MG63 (cell line): ENCODE results near the gene ZBTB9. TPM values are rescaled to one million over a fixed set of nuclear protein-coding genes. Genes with fewer than 3 reads are reported as not detected.
"Not testable (repeated sequence)": the region's sequence is repeated elsewhere in the genome, so short reads cannot be mapped to it uniquely, and the experiment has no call there.

ENCODE experiments used
- DNase-seq: peaks from one replicate; pipeline ENCODE4 v3.0.0-alpha.2; 2020
- H3K27me3 ChIP-seq: fragments of 250-450 bp; sonication (Bioruptor Pico); 2 replicates; pipeline ENCODE4 v1.5.1; 2020; ENCODE audit warnings: mild to moderate bottlenecking, moderate library complexity
- H3K36me3 ChIP-seq: fragments of 250-450 bp; sonication (Bioruptor Pico); 2 replicates; pipeline ENCODE4 v1.5.1; 2020; ENCODE audit warnings: mild to moderate bottlenecking, moderate library complexity
- H3K4me3 ChIP-seq: fragments of 250-450 bp; sonication (Bioruptor Pico); 2 replicates; pipeline ENCODE4 v1.5.1; 2020; ENCODE audit warnings: mild to moderate bottlenecking, moderate library complexity
- H3K9me3 ChIP-seq: fragments of 250-450 bp; sonication (Bioruptor Pico); 2 replicates; pipeline ENCODE4 v1.5.1; 2020; ENCODE audit warnings: mild to moderate bottlenecking, moderate library complexity
- total RNA-seq: library from RNA; depleted of rRNA; stranded (reverse); fragments of >200 nt; shearing (Covaris generic); gene quantifications from 2 replicates; pipeline ENCODE4 v1.2.3, GENCODE V29; 2014; ENCODE audit warnings: low replicate concordance; rRNA removed

ZBTB9 gene
- total RNA-seq, 1 experiment from 2014 or later, result 6.9 TPM

GRCh38 chr6:33482620-33483019, 28.2 kb downstream of the ZBTB9 start:
- H3K36me3 ChIP-seq, H3K4me3 ChIP-seq, H3K9me3 ChIP-seq, H3K27me3 ChIP-seq, DNase-seq: not testable (repeated sequence)

GRCh38 chr6:33483678-33484077, 29.3 kb downstream of the ZBTB9 start:
- Histone ChIP-seq H3K36me3 (no peaks in the 10 kb centered on the region), H3K27me3 (no peaks in the 10 kb centered on the region), H3K4me3 (no peak overlapping the region), H3K9me3 (no peaks in the 10 kb centered on the region)
- no peak for DNase-seq

DNA sequence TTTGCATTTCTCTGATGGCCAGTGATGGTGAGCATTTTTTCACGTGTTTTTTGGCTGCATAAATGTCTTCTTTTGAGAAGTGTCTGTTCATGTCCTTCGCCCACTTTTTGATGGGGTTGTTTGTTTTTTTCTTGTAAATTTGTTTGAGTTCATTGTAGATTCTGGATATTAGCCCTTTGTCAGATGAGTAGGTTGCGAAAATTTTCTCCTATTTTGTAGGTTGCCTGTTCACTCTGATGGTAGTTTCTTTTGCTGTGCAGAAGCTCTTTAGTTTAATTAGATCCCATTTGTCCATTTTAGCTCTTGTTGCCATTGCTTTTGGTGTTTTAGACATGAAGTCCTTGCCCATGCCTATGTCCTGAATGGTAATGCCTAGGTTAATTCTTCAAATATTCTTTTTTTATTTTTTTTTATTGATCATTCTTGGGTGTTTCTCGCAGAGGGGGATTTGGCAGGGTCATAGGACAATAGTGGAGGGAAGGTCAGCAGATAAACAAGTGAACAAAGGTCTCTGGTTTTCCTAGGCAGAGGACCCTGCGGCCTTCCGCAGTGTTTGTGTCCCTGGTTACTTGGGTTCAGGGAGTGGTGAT, 30.4 kb downstream of the ZBTB9 start:
- not testable (repeated sequence) for H3K4me3 ChIP-seq, H3K36me3 ChIP-seq, H3K27me3 ChIP-seq, DNase-seq, H3K9me3 ChIP-seq

- H3K4me3 ChIP-seq, H3K36me3 ChIP-seq, H3K27me3 ChIP-seq, DNase-seq, H3K9me3 ChIP-seq: not testable (repeated sequence)
These were observed 31.3 kb downstream of the ZBTB9 start for GRCh38 chr6:33485680-33486079.

- Histone ChIP-seq H3K36me3 (no peaks in the 10 kb centered on the region), H3K4me3 (no peak overlapping the region), H3K27me3 (no peaks in the 10 kb centered on the region), H3K9me3 (no peaks in the 10 kb centered on the region)
- no peak for DNase-seq
These were observed 34.0 kb downstream of the ZBTB9 start for GRCh38 chr6:33488339-33488738.

- no peak for DNase-seq
- Histone ChIP-seq H3K27me3 (no peaks in the 10 kb centered on the region), H3K36me3 (no peaks in the 10 kb centered on the region), H3K4me3 (no peak overlapping the region), H3K9me3 (no peaks in the 10 kb centered on the region)
These were observed 35.8 kb downstream of the ZBTB9 start for GRCh38 chr6:33490198-33490597.

DNA sequence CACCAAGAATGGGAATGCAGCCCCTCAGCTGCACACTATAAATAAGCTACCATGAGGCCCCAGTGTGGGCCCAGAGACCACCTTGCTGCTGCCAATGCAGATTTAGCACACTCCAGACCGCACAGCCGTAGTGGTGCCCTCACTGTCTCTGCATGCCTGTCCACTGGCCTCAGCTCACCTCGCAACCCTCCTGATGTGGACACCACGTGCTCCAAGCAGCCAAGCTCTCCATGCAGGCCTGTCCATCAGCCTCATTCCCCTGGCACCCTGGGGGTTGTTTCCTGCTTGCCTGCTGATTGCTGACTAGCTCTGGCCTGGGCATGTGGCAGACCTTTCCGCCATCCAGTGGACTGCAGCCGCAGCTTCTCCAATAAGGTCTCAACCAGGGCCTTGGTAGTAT, 36.2 kb downstream of the ZBTB9 start:
- DNase-seq, result no peak

DNA sequence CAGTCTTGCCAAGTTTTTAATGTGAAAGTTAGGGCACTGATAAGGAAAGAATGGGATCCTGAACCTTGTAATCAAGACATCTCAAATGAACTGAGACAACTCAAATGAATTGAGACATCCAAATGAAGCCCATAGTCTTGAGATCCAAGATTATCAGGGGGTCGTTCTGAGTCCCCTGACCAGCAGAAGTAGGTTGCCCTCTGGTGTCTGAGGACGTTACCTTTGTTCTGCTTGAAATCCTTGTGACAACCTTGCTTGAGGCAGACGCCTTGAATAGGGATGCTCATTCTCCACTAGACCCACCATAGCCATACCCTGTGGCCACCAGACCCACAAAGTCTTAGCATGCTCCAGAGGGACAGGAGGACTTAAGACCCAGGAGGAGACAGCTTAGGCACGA, 37.7 kb downstream of the ZBTB9 start:
- no peak overlapping the region for H3K4me3 ChIP-seq
- H3K9me3 ChIP-seq, result no peaks in the 10 kb centered on the region
- H3K36me3 ChIP-seq, result no peaks in the 10 kb centered on the region
- DNase-seq, result no peak
- no peaks in the 10 kb centered on the region for H3K27me3 ChIP-seq

More for the DNA sequence above, 36.2 kb downstream of the ZBTB9 start:
- no peaks in the 10 kb centered on the region for H3K9me3 ChIP-seq
- no peak overlapping the region for H3K4me3 ChIP-seq
- H3K36me3 ChIP-seq, result no peaks in the 10 kb centered on the region
- no peaks in the 10 kb centered on the region for H3K27me3 ChIP-seq

GRCh38 chr6:33497157-33497556, 42.8 kb downstream of the ZBTB9 start:
- Histone ChIP-seq H3K27me3 (no peaks in the 10 kb centered on the region), H3K9me3 (no peaks in the 10 kb centered on the region), H3K36me3 (no peaks in the 10 kb centered on the region), H3K4me3 (no peak overlapping the region)
- no peak for DNase-seq

DNA sequence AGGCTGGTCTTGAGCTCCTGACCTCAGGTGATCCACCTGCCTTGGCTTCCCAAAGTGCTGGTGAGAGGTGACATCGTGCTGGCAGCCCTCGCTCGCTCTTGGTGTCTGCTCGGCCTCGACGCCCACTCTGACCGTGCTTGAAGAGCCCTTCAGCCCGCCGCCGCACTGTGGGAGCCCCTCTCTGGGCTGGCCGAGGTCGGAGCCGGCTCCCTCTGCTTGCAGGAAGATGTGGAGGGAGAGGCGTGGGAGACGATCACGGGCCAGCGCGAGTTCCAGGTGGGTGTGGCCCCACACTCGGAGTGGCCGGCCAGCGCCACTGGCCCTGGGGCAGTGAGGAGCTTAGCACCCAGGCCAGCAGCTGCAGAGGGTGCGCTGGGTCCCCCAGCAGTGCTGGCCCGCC, 48.1 kb downstream of the ZBTB9 start:
- H3K36me3 ChIP-seq, result no peaks in the 10 kb centered on the region
- DNase-seq, result no peak
- H3K4me3 ChIP-seq, result no peak overlapping the region
- no peaks in the 10 kb centered on the region for H3K27me3 ChIP-seq
- H3K9me3 ChIP-seq, result no peaks in the 10 kb centered on the region

- H3K36me3 ChIP-seq, result no peaks in the 10 kb centered on the region
- no peaks in the 10 kb centered on the region for H3K9me3 ChIP-seq
- no peaks in the 10 kb centered on the region for H3K27me3 ChIP-seq
- H3K4me3 ChIP-seq, result no peak overlapping the region
- DNase-seq, result no peak
These were observed 50.1 kb downstream of the ZBTB9 start for GRCh38 chr6:33504486-33504885.

GRCh38 chr6:33505548-33506370, 51.4 kb downstream of the ZBTB9 start:
- no peak for DNase-seq
- Histone ChIP-seq H3K27me3 (no peaks in the 10 kb centered on the region), H3K36me3 (no peaks in the 10 kb centered on the region), H3K9me3 (no peaks in the 10 kb centered on the region), H3K4me3 (no peak overlapping the region)

Other genes starting within 250 kb of the ZBTB9 start
- gene HSD17B8, start 249.9 kb upstream of the ZBTB9 start, total RNA-seq, result not detected in 2 replicates
- 77.7 and 171 TPM in 2 replicates for gene RING1, start 246.1 kb upstream of the ZBTB9 start, total RNA-seq
- gene VPS52, start 182.7 kb upstream of the ZBTB9 start, total RNA-seq, result 38.1 and 47.4 TPM in 2 replicates
- gene RPS18, start 182.5 kb upstream of the ZBTB9 start, total RNA-seq, result 11,886 and 16,367 TPM in 2 replicates
- 0.49 and 2.0 TPM in 2 replicates for gene B3GALT4, start 177.5 kb upstream of the ZBTB9 start, total RNA-seq
- gene WDR46, start 165.3 kb upstream of the ZBTB9 start, total RNA-seq, result 246 and 303 TPM in 2 replicates
- gene PFDN6, start 165.0 kb upstream of the ZBTB9 start, total RNA-seq, result 488 and 596 TPM in 2 replicates
- gene RGL2, start 155.6 kb upstream of the ZBTB9 start, total RNA-seq, result 71.9 and 123 TPM in 2 replicates
- 37.5 and 89.0 TPM in 2 replicates for gene TAPBP, start 140.5 kb upstream of the ZBTB9 start, total RNA-seq
- gene ZBTB22, start 136.8 kb upstream of the ZBTB9 start, total RNA-seq, result 6.2 and 20.0 TPM in 2 replicates
- gene DAXX, start 131.6 kb upstream of the ZBTB9 start, total RNA-seq, result 27.3 and 34.2 TPM in 2 replicates
- gene KIFC1, start 62.8 kb upstream of the ZBTB9 start, total RNA-seq, result 36.6 and 45.5 TPM in 2 replicates
- 11.6 and 12.6 TPM in 2 replicates for gene PHF1, start 43.6 kb upstream of the ZBTB9 start, total RNA-seq
- 158 and 230 TPM in 2 replicates for gene CUTA, start 36.5 kb upstream of the ZBTB9 start, total RNA-seq
- 0.92 and 0.96 TPM in 2 replicates for gene SYNGAP1, start 34.5 kb upstream of the ZBTB9 start, total RNA-seq
- gene BAK1, start 125.7 kb downstream of the ZBTB9 start, total RNA-seq, result 11.7 and 21.8 TPM in 2 replicates
- 7.1 and 14.5 TPM in 2 replicates for gene ITPR3, start 166.7 kb downstream of the ZBTB9 start, total RNA-seq